ENCODE results near the gene CACNA1I.
"Not testable (repeated sequence)": the region's sequence is repeated elsewhere in the genome, so short reads cannot be mapped to it uniquely, and the experiment has no call there.

The CACNA1I gene

GRCh38 chr22:39570665-39571064, at the start of gene CACNA1I:
Gene CACNA1I (plus strand): TSS chr22:39570753. CDS start chr22:39570753, 0 bp downstream.
- no peak for DNase-seq (ENCODE audit: low read depth in 3 of 3)

GRCh38 chr22:39521106-39521885, 49.3 kb upstream of the CACNA1I start:
- DNase-seq (ENCODE audit: low read depth in 3 of 3), result not testable (repeated sequence)

- DNase-seq (ENCODE audit: low read depth in 3 of 3), result not testable (repeated sequence)
These were observed 48.5 kb upstream of the CACNA1I start for GRCh38 chr22:39522091-39522490.

GRCh38 chr22:39522567-39523300, 47.8 kb upstream of the CACNA1I start:
- no peak for DNase-seq (ENCODE audit: low read depth in 3 of 3)

GRCh38 chr22:39524089-39524752, 46.3 kb upstream of the CACNA1I start:
- no peak for DNase-seq (ENCODE audit: low read depth in 3 of 3)

- DNase-seq (ENCODE audit: low read depth in 3 of 3), result no peak
These were observed 45.5 kb upstream of the CACNA1I start for GRCh38 chr22:39524753-39525657.

GRCh38 chr22:39525658-39525975, 44.9 kb upstream of the CACNA1I start:
- no peak for DNase-seq (ENCODE audit: low read depth in 3 of 3)

- DNase-seq (ENCODE audit: low read depth in 3 of 3), result no peak
These were observed 43.8 kb upstream of the CACNA1I start for GRCh38 chr22:39526736-39527171.

- DNase-seq (ENCODE audit: low read depth in 3 of 3), result no peak
These were observed 43.0 kb upstream of the CACNA1I start for GRCh38 chr22:39527481-39527961.

GRCh38 chr22:39528080-39528661, 42.4 kb upstream of the CACNA1I start:
- no peak for DNase-seq (ENCODE audit: low read depth in 3 of 3)

GRCh38 chr22:39528681-39529486, 41.7 kb upstream of the CACNA1I start:
- DNase-seq (ENCODE audit: low read depth in 3 of 3), result peak; percentile 82 to 88 (median 83)

GRCh38 chr22:39529487-39529851, 41.1 kb upstream of the CACNA1I start:
- no peak for DNase-seq (ENCODE audit: low read depth in 3 of 3)

- DNase-seq (ENCODE audit: low read depth in 3 of 3), result no peak
These were observed 40.4 kb upstream of the CACNA1I start for GRCh38 chr22:39530116-39530515.

GRCh38 chr22:39530692-39531331, 39.7 kb upstream of the CACNA1I start:
- no peak for DNase-seq (ENCODE audit: low read depth in 3 of 3)

- DNase-seq (ENCODE audit: low read depth in 3 of 3), result peak; percentile 96 to 99 (median 99)
These were observed 38.1 kb upstream of the CACNA1I start, which contains the start of gene RPS19BP1 for GRCh38 chr22:39532215-39533073. Gene RPS19BP1 (minus strand): TSS chr22:39532748. CDS start chr22:39532738, 10 bp downstream.

GRCh38 chr22:39534092-39534506, 36.5 kb upstream of the CACNA1I start:
- no peak for DNase-seq (ENCODE audit: low read depth in 3 of 3)

- DNase-seq (ENCODE audit: low read depth in 3 of 3), result peak; percentile 60 to 79 (median 69)
These were observed 35.8 kb upstream of the CACNA1I start for GRCh38 chr22:39534591-39535356.

- DNase-seq (ENCODE audit: low read depth in 3 of 3), result no peak
These were observed 35.2 kb upstream of the CACNA1I start for GRCh38 chr22:39535357-39535725.

Data from stimulated activated CD4-positive, alpha-beta T cell treated with anti-CD3 and anti-CD28 coated beads, TNF-alpha, amount 100 ng/mL, for 24 hours (primary cell).